Heart left ventricle (tissue), 13 donors: Measurements from ENCODE around the gene ACSL6.

Source experiments
- POLR2A ChIP-seq, 2 donors: fragments of 450-650 bp; IDR thresholded peaks; one replicate each; pipeline ENCODE4 v1.6.1; 2017; ENCODE audit warnings: antibody characterized with exemption in 2 of 2, mild to moderate bottlenecking in 2 of 2, moderate library complexity in 2 of 2
- TF ChIP-seq, protein P1 (sequence below), 12 donors: fragments of 200-600 bp; sonication (generic) in 4 of 12; IDR thresholded peaks; one replicate each; pipeline versions ENCODE4 v1.5.0 to v1.8.0; 2018 to 2022; ENCODE audit warnings: antibody characterized with exemption in 12 of 12, mild to moderate bottlenecking in 5 of 12
- donor health status: ischemic (EF 13 %, LVEDD 7.1; RV severe dilation, severe dysfunction).
- donor health status: DM: no; HTN: yes; CAD: no.
- donor health status: DM: no; HTN: no; CAD: no.
- donor health status: ischemic (EF 25% LVEDD 6.9; RV normal size, moderate dysfunction).
- donor health status: ischemic (EF 25% LVEDD 5.7; RV mildly dilated, moderate dysfunction).
- donor health status: ischemic (EF 35%, LVEDD 5.7; RV mildly dilated, moderate dysfunction).
- donor health status: nonischemic (EF 11% LVEDD 7.7; RV severe dilation, severe dysfunction).
- donor health status: DM: yes; HTN: yes; CAD: no.
- donor health status: PGD.
- donor health status: ischemic (EF 29% LVEDD 5.4; RV normal size, mild dysfunction).
- donor health status: nonischemic (EF 23%, LVEDD 6.1; RV moderate dilation, normal function).

DNA sequence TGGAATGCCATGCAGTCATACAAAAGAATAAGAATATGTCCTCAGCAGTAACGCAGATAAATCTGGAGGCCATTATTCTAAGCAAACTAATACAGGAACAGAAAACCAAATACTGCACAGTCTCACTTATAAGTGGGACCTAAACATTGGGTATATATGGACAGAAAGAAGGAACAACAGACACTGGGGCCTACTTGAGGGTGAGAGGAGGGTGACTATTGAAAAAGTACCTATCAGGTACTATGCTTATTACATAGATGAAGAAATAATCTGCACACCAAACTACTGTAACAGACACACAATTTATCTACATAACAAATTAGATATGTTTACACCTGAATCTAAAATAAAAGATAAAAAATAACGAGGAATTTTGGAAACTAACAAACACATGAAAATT lies 104.8 kb downstream of the ACSL6 start:
- no peak for TF ChIP-seq POLR2A (IDR thresholded peaks at IDR 0.05)
- TF ChIP-seq, protein P1, sequence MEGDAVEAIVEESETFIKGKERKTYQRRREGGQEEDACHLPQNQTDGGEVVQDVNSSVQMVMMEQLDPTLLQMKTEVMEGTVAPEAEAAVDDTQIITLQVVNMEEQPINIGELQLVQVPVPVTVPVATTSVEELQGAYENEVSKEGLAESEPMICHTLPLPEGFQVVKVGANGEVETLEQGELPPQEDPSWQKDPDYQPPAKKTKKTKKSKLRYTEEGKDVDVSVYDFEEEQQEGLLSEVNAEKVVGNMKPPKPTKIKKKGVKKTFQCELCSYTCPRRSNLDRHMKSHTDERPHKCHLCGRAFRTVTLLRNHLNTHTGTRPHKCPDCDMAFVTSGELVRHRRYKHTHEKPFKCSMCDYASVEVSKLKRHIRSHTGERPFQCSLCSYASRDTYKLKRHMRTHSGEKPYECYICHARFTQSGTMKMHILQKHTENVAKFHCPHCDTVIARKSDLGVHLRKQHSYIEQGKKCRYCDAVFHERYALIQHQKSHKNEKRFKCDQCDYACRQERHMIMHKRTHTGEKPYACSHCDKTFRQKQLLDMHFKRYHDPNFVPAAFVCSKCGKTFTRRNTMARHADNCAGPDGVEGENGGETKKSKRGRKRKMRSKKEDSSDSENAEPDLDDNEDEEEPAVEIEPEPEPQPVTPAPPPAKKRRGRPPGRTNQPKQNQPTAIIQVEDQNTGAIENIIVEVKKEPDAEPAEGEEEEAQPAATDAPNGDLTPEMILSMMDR (IDR thresholded peaks at IDR 0.05), result no peak
